ENCODE results near the gene C6orf132. TPM values are rescaled to one million over a fixed set of nuclear protein-coding genes. Genes with fewer than 3 reads are reported as not detected.
"Not testable (repeated sequence)": the region's sequence is repeated elsewhere in the genome, so short reads cannot be mapped to it uniquely, and the experiment has no call there.

The C6orf132 gene
- total RNA-seq, 1 donor = 0.63 TPM

DNA sequence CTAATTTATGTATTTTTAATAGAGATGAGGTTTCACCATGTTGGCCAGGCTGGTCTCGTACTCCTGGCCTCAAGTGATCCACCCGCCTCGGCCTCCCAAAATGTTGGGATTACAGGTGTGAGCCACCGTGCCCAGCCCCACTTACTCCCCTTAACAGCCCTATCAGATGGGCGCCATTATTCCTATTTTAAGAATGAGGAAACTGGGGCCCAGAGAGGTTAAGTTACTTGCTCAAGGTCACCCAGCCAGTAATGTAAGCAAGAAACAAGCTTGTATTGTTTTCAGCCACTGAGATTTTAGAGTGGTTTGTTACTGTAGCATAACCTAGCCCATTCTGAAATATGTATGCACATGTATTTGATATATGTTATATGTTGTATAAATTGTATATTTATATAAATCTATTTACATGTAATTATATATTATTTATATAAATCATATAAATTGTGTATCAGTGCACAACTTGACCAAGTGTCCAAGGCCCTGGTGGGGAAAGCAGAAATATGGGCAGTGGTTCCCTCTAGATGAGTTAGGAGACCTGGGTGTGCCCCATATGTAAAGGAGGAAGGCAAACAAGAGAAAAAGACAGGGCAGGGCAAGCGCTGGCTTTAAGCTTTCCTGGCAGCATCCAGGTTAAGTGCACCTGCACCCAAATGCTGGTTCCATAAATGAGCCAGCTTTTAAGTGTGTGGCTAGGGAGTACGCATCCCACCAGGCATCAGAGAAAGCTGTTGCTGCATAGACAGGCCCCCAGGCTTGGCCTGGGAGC lies 29.6 kb upstream of the C6orf132 start:
- H3K4me3 ChIP-seq (ENCODE audit: low read depth, low read length) = no peak overlapping the region
- DNase-seq (ENCODE audit: low read depth) = no peak
- TF ChIP-seq, protein P1, sequence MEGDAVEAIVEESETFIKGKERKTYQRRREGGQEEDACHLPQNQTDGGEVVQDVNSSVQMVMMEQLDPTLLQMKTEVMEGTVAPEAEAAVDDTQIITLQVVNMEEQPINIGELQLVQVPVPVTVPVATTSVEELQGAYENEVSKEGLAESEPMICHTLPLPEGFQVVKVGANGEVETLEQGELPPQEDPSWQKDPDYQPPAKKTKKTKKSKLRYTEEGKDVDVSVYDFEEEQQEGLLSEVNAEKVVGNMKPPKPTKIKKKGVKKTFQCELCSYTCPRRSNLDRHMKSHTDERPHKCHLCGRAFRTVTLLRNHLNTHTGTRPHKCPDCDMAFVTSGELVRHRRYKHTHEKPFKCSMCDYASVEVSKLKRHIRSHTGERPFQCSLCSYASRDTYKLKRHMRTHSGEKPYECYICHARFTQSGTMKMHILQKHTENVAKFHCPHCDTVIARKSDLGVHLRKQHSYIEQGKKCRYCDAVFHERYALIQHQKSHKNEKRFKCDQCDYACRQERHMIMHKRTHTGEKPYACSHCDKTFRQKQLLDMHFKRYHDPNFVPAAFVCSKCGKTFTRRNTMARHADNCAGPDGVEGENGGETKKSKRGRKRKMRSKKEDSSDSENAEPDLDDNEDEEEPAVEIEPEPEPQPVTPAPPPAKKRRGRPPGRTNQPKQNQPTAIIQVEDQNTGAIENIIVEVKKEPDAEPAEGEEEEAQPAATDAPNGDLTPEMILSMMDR (IDR thresholded peaks at IDR 0.05; ENCODE audit: insufficient read depth, low read length) = no peak

DNA sequence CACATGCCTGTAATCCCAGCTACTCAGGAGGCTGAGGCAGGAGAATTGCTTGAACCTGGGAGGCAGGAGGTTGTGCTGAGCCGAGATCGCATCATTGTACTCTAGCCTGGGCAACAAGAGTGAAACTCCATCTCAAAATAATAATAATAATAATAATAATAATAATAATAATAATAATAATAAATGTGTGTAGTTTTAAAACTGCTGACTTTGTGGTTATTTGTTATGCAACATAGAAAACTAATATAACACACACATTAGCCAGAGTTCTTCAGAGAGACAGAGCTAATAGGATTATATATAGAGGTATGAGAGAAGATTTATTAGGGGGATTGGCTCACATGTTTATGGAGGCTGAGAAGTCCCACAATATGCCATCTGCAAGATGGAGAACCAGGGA lies 27.4 kb upstream of the C6orf132 start:
- not testable (repeated sequence) for DNase-seq (ENCODE audit: low read depth)

DNA sequence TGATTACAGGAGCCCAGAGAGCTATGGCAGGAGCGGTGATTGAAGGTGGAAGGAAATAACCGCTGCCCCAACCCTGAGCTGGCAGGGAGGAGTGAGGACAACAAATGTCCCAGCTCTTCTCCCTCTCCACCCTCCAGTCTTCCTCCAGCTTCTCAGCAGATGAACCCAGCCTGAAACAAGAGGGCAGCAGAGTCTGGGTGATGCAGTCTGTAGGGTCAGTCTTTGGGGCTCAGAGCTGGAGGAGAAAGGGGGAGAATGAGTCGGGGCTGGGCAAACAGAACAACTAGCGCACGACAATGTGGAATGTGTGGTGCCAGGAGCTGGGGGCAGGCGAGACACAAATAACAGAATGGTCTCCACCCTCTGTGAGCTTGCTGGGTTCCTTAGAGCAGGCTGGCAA lies 26.2 kb upstream of the C6orf132 start:
- TF ChIP-seq, protein P1 (IDR thresholded peaks at IDR 0.05; ENCODE audit: insufficient read depth, low read length) = peak; percentile 8
- H3K4me3 ChIP-seq (ENCODE audit: low read depth, low read length) = no peak overlapping the region

More for the DNA sequence above, 27.4 kb upstream of the C6orf132 start:
- H3K4me3 ChIP-seq (ENCODE audit: low read depth, low read length) = not testable (repeated sequence)

DNA sequence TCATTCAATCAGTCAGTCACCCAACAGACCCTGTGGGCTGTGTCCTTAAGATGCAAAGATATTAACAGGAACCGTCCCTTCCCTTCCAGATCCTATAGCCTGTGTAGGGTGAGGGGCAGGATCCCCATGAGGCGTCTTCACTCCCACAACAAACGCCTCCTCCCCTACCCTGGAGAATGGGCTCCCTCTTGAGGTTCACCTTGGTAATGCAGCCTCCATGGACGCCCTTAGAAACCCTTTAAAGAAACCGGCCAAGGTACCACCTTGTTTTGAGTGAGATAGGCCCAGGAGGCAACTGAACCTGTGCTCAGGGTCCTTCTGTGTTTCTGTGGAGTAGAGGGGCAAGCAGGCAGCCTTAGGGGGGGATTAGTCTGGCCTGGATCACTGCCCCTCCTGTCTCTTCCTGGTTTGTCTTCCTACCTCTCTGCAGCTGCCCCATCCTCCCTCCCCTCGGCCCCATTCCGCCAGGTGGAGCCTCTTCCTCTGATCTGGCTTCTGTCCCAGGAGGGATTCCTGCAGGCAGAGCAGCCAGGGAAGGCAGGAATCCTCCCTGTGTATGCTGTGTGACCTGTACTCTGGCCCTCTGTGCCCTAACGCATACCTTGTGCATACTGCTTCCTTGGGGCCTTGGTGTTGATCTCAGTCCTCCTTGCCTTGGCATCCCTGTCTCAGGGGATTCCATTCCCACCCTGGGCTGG lies 24.2 kb upstream of the C6orf132 start:
- H3K4me3 ChIP-seq (ENCODE audit: low read depth, low read length) = no peak overlapping the region
- DNase-seq (ENCODE audit: low read depth) = peak; percentile 71
- TF ChIP-seq, protein P1 (IDR thresholded peaks at IDR 0.05; ENCODE audit: insufficient read depth, low read length) = peak; percentile 97

More for the DNA sequence above, 26.2 kb upstream of the C6orf132 start:
- no peak for DNase-seq (ENCODE audit: low read depth)

DNA sequence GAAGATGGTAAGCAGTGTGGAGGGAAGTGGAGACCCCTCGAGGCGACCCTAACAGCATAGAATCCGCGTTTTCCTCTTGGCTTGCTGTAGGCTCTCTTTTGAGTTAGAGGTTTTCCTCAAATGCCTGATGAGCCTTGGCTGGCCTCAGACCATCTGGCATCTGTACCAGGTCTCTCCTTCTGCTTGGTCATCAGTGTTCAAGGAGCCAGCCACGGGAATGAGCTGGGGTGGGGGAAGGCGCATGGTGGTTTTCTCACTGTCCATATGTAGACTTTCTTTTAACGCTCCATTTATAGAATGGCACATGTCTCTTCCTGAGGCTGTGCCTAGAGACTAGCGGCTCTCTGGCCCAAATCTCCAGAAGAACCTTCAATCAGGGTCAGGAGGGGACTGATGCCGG lies 22.6 kb upstream of the C6orf132 start:
- H3K4me3 ChIP-seq (ENCODE audit: low read depth, low read length) = no peak overlapping the region
- TF ChIP-seq, protein P1 (IDR thresholded peaks at IDR 0.05; ENCODE audit: insufficient read depth, low read length) = no peak
- DNase-seq (ENCODE audit: low read depth) = peak; percentile 9

DNA sequence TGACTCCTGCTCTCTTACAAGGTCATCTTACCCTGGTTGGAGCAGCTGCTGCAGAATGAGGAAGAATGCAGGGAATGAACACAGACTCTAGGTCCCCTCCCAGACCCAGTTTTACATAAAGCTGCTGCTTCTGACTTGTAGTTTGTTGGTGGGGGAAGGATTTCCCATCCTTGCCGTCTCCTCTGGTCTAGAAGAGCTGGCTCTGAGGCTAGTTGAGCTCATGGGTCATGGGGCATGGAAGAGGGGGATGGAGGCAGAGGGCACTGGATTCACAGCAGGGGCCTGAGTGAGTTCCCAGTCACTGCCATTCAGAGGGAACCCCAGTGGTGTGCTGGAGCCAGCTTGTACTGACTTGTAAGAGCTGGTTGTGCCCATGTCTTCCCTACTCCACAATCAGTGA lies 21.6 kb upstream of the C6orf132 start:
- DNase-seq (ENCODE audit: low read depth) = no peak
- TF ChIP-seq, protein P1 (IDR thresholded peaks at IDR 0.05; ENCODE audit: insufficient read depth, low read length) = no peak
- H3K4me3 ChIP-seq (ENCODE audit: low read depth, low read length) = no peak overlapping the region

DNA sequence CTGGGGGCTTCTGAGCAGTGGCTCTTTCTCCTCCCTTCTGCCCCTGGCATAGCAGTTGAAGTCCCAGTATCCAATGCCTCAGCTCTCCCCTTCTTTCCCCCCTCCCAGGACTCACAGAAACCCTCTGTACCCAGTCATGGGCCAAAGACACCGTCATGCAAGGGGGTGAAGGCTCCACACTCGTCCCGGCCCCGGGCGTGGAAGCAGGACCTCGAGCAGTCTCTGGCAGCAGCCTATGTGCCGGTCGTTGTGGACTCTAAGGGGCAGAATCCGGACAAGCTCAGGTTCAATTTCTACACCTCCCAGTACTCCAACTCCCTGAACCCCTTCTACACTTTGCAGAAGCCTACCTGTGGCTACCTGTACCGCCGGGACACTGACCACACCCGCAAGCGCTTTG lies 20.4 kb upstream of the C6orf132 start:
- DNase-seq (ENCODE audit: low read depth) = no peak
- H3K4me3 ChIP-seq (ENCODE audit: low read depth, low read length) = no peak overlapping the region
- TF ChIP-seq, protein P1 (IDR thresholded peaks at IDR 0.05; ENCODE audit: insufficient read depth, low read length) = no peak
